Type B pancreatic cell (in vitro differentiated cells): ENCODE data around the gene ARVCF. TPM values are rescaled to one million over a fixed set of nuclear protein-coding genes. Genes with fewer than 3 reads are reported as not detected.
A peak's percentile ranks its signal among the peaks of the same experiment; 100 is the strongest.

Experiments
- DNase-seq: peaks from one replicate; pipeline ENCODE4 v3.0.0; 2021; ENCODE audit warnings: mixed read lengths; ENCODE audit not compliant: unreplicated experiment; ENCODE audit errors: extremely low spot score
- H3K27ac Mint-ChIP-seq: 2 replicates; pipeline ENCODE4 v1.8.0; 2021; ENCODE audit warnings: mild to moderate bottlenecking, mixed read lengths
- H3K27me3 Mint-ChIP-seq: 2 replicates; pipeline ENCODE4 v1.8.0; 2021; ENCODE audit warnings: mixed read lengths
- H3K36me3 Mint-ChIP-seq: 2 replicates; pipeline ENCODE4 v1.8.0; 2021; ENCODE audit warnings: mixed read lengths
- H3K4me1 Mint-ChIP-seq: one replicate; pipeline ENCODE4 v1.8.0; 2021; ENCODE audit warnings: mixed read lengths; ENCODE audit not compliant: unreplicated experiment
- H3K4me3 Mint-ChIP-seq: 2 replicates; pipeline ENCODE4 v1.8.0; 2021; ENCODE audit warnings: mild to moderate bottlenecking, mixed read lengths
- H3K9me3 Mint-ChIP-seq: 2 replicates; pipeline ENCODE4 v1.8.0; 2021; ENCODE audit warnings: mixed read lengths
- total RNA-seq: library from RNA; stranded (reverse); gene quantifications from 2 replicates; pipeline ENCODE4 v1.2.1, GENCODE V29; 2021; ENCODE audit warnings: low replicate concordance
- TF ChIP-seq, protein P1 (sequence below): fragments of 200-600 bp; sonication (generic); conservative IDR thresholded peaks from 2 replicates; pipeline ENCODE4 v1.5.0; 2021; ENCODE audit warnings: antibody characterized with exemption, mild to moderate bottlenecking

The ARVCF gene
- total RNA-seq, 1 donor from 2014 or later: 55.3 TPM

DNA sequence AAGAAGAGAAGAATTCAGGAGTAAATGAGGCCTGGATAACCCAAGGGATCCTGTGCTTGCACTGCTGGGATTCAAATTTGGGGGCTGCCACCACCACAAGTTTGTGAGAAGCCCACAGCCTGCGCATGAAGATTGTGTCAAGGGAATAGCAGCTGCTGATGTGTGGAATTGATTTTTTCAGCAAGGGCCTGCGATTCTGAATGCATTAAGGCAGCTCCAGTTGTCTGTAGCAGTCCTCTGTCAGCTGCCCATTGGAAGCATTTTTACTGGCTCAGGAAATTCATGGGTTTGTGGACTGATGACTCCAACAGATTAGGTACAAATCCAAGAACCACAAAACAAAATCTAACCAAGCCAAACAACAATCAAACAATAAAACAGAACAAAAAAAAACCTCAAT lies 14.0 kb downstream of the ARVCF start:
- Mint-ChIP-seq H3K4me1 (peaks cover 19% of the 10 kb centered on the region), H3K36me3 (peaks cover 3% of the 10 kb centered on the region), H3K4me3 (no peak overlapping the region), H3K27me3 (no peaks in the 10 kb centered on the region), H3K27ac (peak overlapping the region; percentile 59), H3K9me3 (peaks cover 15% of the 10 kb centered on the region)
- DNase-seq: no peak
- TF ChIP-seq, protein P1, sequence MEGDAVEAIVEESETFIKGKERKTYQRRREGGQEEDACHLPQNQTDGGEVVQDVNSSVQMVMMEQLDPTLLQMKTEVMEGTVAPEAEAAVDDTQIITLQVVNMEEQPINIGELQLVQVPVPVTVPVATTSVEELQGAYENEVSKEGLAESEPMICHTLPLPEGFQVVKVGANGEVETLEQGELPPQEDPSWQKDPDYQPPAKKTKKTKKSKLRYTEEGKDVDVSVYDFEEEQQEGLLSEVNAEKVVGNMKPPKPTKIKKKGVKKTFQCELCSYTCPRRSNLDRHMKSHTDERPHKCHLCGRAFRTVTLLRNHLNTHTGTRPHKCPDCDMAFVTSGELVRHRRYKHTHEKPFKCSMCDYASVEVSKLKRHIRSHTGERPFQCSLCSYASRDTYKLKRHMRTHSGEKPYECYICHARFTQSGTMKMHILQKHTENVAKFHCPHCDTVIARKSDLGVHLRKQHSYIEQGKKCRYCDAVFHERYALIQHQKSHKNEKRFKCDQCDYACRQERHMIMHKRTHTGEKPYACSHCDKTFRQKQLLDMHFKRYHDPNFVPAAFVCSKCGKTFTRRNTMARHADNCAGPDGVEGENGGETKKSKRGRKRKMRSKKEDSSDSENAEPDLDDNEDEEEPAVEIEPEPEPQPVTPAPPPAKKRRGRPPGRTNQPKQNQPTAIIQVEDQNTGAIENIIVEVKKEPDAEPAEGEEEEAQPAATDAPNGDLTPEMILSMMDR: no peak

DNA sequence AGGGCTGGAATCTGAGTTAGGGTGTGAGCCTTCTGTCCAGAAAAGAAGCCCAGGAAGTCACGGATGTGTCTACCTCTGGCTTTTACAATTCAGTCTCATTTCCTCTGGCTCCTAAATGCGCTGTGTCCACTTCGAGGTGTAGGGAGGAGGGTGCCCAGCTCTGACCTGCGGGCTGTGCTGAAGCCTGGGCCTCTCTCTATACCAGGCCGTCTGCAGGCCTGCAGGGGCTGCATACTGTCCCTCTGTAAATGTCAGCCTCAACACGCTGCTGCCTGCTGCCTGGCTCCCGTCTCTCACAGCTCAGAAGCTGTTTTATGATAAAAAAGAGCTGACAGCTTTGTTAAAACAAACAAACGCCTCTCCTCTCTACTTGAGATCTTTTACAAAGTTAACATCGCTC lies 14.5 kb downstream of the ARVCF start:
- no peak for DNase-seq
- TF ChIP-seq, protein P1: no peak
- Mint-ChIP-seq H3K4me3 (no peak overlapping the region), H3K27ac (peak overlapping the region; percentile 59), H3K9me3 (peaks cover 15% of the 10 kb centered on the region), H3K4me1 (peaks cover 19% of the 10 kb centered on the region), H3K27me3 (no peaks in the 10 kb centered on the region), H3K36me3 (peaks cover 3% of the 10 kb centered on the region)

DNA sequence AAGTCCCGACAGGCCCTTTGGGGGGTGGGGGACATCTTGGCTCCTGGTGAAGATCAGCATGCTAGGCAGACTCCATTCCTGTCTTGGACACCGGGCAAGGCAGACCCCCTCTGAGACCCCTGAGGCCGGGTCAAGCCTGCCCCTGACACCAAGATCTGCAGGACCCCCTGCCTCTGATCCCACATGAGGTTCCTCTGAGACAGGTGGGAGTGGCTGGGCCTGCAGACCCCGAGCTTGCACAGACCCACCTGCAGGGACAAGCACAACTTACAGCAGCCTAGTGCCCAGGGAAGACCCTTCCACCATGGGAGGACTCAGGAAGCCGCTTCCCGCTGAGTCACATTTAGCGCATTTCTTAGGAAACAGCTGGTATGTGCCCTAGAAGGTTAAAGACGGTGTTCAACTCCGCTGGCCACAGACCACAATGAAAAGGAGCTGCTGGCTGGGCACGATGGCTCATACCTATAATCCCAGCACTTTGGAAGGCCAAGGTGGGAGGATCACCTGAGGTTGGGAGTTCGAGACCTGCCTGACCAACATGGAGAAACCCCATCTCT lies 15.5 kb downstream of the ARVCF start:
- Mint-ChIP-seq H3K9me3 (peaks cover 15% of the 10 kb centered on the region), H3K27ac (no peak overlapping the region), H3K4me1 (peaks cover 23% of the 10 kb centered on the region), H3K36me3 (peaks cover 3% of the 10 kb centered on the region), H3K27me3 (no peaks in the 10 kb centered on the region), H3K4me3 (no peak overlapping the region)
- TF ChIP-seq, protein P1: no peak
- DNase-seq: no peak

DNA sequence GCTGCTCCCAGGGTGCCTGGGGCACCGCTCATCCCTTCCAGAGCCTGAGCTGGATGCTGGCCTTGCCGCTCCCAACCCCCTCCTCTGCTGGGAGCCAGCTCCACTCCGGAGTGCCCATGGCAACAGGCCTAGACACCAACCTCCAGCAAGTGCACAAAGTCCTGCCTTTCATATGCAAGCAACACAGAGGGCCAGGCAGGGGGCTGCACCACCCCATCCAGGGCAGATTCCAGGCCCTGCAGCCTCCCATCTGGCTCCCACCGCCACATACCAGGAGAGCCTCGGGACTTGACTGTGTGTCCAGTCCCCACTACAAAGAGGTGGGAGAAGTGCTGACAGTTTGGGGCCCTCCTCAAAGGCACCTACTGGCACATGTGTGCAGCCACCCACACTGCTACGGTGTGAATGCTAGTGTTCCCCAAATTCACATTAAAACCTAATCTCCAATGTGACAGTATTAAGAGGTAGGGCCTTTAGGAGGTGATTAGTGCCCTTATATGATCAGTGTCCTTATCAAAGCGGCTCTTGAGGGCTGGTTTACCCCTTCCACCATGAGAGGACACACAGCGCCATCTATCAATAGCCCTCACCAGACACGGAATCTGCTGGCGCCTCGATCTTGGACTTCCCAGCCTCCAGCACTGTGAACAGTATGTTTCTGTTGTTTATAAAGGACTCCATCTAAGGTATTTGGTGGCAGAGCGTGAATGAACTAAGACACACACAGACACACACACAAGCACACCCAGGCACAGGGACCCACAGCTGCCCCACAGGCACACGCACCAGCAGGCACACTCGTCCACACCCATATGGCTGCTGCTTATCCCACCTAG lies 16.2 kb downstream of the ARVCF start:
- no peak for DNase-seq
- TF ChIP-seq, protein P1: no peak
- H3K27me3 Mint-ChIP-seq: no peaks in the 10 kb centered on the region
- H3K4me3 Mint-ChIP-seq: no peak overlapping the region
- H3K9me3 Mint-ChIP-seq: peaks cover 15% of the 10 kb centered on the region
- peaks cover 3% of the 10 kb centered on the region for H3K36me3 Mint-ChIP-seq
- H3K27ac Mint-ChIP-seq: peak overlapping the region; percentile 36
- H3K4me1 Mint-ChIP-seq: peaks cover 23% of the 10 kb centered on the region

DNA sequence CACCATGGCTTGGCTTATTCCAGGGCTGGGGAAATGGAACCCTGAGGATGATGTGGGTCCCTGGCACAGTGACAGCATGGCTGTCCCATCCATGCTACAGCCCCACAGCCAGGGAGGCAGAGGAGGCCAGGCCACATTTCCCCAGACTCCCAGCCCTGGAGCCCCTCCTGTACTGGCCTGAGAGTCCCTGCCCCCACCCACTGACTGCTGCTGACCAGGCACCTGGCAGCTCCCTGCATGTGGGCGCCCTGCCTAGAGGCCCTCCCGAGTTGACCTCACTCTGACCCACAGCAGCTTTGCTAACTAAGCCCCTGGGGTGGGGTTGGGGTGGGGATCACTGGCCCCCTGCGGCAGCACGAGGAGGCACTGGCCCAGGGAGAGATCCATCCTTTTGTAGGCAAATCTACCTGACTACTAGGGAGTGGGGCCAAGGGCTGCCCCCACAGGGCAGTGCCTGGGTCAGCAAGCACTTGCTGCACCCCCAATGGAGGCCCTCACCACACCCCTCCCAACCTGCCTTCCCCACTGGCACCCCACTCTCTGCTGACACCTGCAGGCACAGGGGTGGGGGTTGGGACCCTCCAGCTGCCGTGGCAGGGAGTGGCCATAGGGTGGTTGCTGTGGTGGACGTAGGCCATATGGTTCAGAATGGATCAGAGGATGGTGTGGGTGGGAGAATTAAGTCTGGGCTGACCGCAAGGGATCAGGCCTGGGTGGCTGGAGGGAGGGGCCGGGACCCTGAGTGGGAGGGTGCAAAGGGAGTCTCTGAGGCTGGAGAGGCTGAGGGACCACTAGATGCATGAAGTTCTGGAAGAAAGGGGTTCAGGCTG lies 17.4 kb downstream of the ARVCF start:
- TF ChIP-seq, protein P1: no peak
- Mint-ChIP-seq H3K27ac (no peak overlapping the region), H3K4me3 (no peak overlapping the region), H3K4me1 (peaks cover 23% of the 10 kb centered on the region), H3K27me3 (no peaks in the 10 kb centered on the region), H3K9me3 (peaks cover 9% of the 10 kb centered on the region), H3K36me3 (peaks cover 3% of the 10 kb centered on the region)
- no peak for DNase-seq
